Skin epidermis (tissue), 12 donors: Measurements from ENCODE around the gene ADAM8.
"Not testable (repeated sequence)": the region's sequence is repeated elsewhere in the genome, so short reads cannot be mapped to it uniquely, and the experiment has no call there.

Experiments
- H3K27ac ChIP-seq, 21 experiments: fragments of 200-600 bp; sonication (generic) in 11 of 21; one replicate each; pipeline ENCODE4 v1.5.0; 2020; ENCODE audit warnings: mild to moderate bottlenecking in 3 of 21, inconsistent platforms in 2 of 21, moderate library complexity in 2 of 21
- H3K4me3 ChIP-seq, 7 experiments: fragments of 200-600 bp; sonication (generic) in 2 of 7; one replicate each; pipeline ENCODE4 v1.5.0; 2020; ENCODE audit warnings: inconsistent platforms in 2 of 7, mild to moderate bottlenecking in 2 of 7, moderate library complexity in 1 of 7

The ADAM8 gene

DNA sequence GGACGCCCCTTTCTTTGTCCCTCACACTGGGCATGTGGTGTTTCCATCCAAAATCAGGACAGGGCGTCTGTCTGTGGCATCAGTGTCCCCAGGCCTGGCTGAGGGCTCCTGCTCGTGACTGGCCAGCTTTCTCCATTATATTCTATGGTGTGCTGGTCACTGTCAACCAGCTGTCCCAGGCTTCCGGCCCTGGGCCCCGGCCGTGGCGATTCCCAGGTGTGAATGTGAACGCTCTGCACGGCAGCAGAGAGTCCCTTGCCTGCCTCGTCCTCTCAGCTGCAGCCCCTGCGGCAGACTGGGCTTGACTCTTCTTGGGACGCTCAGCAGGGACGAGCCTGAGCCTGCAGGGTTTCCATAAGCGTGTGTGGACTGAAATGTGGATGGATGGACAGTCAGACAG is 52.6 kb downstream of the ADAM8 start:
- Histone ChIP-seq H3K4me3 (no peak overlapping the region), H3K27ac (no peak overlapping the region)

DNA sequence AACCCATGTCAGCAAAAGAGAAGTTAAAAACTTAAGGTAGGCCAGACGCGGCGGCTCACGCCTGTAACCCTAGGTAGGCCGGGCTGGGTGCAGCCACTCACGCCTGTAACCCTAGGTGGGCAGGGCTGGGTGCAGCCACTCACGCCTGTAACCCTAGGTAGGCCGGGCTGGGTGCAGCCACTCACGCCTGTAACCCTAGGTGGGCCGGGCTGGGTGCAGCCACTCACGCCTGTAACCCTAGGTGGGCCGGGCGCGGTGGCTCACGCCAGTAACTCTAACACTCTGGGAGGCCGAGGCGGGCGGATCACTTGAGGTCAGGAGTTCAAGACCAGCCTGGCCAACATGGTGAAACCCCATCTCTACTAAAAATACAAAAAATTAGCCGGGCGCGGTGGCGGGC is 54.9 kb downstream of the ADAM8 start:
- H3K27ac ChIP-seq, H3K4me3 ChIP-seq: not testable (repeated sequence)

- no peak overlapping the region for H3K27ac ChIP-seq
- H3K4me3 ChIP-seq, result no peak overlapping the region
These were observed 55.3 kb downstream of the ADAM8 start for GRCh38 chr10:133221331-133221730.

GRCh38 chr10:133219782-133220181 is 56.9 kb downstream of the ADAM8 start:
- H3K27ac ChIP-seq, result no peak overlapping the region

DNA sequence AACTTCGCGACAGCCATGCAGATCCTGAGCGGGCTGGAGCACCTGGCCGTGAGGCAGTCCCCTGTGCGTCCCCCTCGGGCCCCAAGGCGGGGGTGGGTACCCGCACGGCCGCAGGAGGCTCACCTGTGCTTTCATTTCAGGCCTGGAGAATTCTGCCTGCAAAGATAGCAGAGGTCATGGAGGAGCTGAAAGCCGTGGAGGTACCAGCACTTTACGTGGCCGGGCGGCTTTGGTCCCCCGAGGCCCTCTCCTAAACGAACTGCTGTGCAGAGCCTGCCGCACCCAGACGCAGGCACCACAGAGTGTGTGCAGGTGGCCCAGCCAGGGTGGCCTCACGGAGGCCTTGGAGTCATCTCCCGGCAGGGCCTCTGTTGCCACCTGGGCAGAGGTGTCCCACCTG is 57.8 kb downstream of the ADAM8 start:
- no peak overlapping the region for H3K4me3 ChIP-seq
- H3K27ac ChIP-seq, result no peak overlapping the region

More at GRCh38 chr10:133219782-133220181, 56.9 kb downstream of the ADAM8 start:
- no peak overlapping the region for H3K4me3 ChIP-seq

DNA sequence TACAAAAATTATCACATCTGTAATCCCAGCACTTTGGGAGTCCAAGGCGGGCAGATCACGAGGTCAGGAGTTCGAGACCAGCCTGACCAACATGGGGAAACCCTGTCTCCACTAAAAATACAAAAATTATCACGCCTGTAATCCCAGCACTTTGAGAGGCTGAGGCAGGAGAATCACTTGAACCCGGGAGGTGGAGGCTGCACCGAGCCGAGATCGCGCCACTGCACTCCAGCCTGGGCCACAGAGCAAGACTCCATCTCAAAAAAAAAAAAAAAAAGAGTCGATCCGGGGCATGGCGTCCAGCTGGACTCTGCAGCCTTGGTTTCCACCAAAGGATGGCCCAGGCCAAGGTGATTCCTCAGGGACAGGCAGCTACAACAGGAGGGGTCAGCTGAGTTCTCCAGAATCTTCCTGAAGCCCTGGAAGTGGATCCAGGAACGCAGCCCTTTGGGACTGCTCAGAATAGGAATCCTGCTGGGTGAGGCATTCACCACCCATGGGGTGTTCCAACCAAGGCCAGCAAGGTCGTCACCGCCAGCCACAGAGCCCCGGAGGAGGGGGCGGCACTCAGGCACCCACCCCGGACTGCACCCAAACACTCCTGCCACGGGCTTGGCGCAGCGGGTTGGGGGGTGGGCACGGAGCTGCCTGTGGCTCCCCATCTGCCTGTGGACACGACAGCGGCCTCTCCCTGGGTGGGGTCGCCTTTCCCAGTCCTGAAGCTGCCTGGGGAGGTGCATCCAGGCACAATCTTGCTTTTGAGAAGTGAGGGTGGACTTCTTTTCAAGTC is 58.7 kb downstream of the ADAM8 start:
- no peak overlapping the region for H3K27ac ChIP-seq
- no peak overlapping the region for H3K4me3 ChIP-seq

GRCh38 chr10:133216776-133217175 is 59.9 kb downstream of the ADAM8 start:
- H3K4me3 ChIP-seq, result no peak overlapping the region
- H3K27ac ChIP-seq, result no peak overlapping the region

DNA sequence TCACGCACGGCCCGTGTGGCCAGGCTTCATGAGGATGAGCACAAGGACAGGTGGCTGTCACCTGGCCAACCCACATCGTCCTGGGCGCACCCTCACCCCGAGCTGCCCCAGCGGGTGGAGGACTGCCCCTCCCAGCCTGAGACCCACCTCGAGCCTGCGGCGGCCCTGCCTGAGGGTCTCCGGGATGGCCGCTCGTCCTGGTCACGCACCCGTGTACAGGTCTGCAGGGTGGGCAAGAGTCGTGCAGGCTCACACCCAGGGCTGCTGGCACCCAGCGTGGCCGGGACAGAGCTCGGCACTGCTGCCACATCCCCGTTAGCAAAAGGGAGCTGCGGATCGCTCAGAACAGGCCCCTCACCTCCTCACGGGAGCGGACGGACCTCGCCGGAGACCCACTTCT is 61.1 kb downstream of the ADAM8 start:
- Histone ChIP-seq H3K4me3 (no peak overlapping the region), H3K27ac (no peak overlapping the region)

DNA sequence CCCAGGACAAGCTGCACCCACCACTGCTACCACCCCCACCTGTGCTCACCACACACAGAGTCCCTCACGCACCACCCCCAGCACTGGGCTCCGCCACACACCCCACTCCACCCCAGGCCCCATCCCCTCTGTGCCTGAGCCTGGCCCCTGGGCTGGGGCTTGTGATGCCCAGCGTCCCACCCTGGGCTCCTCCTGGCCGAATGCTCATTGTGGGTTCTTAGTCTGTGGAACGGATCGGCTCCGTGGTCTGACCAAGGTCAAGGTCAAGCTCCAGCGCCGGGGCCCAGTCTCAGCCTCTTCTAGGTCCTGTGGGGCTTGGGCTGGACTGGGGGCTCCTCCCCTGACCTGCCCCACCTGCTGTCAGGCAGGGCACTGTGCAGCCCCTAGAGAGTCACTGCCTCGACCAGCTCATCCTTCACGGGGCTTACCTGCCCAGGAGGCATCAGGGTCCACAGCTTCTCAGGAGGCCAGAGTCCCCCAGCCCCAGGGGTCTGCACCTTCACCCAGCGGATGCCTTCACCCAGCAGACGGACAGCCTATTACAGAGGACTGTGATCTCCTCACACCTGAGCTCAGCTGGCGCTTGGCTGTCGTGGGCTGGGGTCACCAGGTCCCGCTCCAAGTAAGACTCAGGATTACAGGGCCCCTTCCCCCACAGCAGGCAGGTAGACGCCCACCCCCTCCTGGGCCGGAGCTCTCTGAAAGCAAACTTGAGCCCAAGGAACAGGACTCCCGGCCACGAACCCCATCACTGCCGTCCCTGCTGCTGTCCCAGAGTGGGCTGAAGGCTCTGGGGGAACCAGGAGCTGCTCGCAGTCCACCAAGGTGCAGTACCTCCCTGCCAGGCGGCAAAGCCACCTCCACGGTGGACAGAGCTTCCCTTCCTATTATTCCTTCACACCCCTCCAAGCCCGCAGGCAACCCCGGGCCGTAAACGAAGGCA is 61.9 kb downstream of the ADAM8 start:
- H3K4me3 ChIP-seq, result no peak overlapping the region
- H3K27ac ChIP-seq, result no peak overlapping the region

DNA sequence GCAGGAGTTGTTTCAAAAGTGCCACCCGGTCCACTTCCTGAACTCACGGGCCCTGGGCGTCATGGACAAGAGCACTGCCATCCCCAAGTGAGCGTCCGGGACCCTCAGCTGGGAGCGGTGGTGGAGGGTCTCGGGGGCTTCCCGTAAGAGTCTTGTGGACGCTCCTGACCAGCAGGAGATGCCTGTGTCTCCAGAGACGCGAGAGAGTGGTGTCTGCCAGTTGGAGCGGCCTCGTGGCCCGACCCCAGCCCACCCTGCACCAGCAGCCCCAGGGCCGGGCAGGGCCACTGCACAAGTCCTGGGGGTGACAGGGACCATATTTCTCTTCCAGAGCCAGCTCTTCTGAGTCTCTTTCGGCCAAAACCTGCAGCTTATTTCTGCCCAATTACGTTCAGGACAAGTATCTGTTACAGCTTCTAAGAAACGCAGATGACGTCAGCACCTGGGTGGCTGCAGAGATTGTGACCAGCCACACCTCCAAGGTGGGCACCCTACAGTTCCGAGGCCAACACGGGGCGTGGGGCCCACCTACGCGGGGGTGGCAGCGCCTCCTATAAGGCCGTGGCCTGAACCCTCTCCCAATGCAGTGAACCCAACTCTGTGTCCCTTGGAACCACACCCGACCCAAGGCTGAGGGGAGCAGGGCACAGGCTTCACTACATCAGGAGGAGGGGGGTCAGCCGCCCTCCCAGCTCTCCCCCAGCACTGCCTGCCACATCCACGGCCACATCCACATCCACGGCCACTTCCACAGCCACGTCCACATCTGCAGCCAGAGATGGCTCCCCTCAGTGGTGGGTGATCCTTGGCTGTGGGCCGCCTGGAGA is 62.8 kb downstream of the ADAM8 start:
- no peak overlapping the region for H3K27ac ChIP-seq

DNA sequence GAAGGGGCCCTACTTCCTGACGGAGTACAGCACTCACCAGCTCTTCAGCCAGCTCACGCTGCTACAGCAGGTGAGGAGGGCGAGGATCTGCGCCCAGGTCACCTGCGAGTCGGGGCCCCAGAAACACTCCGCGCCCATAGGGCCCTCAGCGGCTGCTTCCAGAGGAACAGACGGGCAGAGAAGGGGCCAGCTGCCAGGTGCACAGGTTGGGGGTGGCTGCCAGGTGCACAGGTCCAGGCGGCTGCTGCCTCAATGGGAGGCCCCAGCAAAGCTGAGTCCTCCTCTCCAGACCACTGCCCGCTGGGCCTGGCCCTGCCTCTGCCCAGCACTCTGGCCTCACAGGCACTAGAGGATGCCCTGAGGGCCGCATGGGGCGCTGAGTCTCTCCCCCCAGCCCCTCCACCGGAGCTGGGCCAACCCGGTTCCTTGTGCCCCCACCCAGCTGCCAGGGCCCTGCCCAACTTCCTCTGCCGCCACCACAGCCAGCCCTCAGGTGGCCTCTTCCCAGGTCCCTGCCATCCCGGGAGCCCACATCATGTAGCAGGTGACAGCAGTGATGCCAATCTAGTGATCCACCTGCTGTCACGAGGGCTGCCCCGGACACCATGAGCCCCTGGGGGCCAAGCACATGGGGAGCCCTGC is 63.7 kb downstream of the ADAM8 start:
- H3K4me3 ChIP-seq, result no peak overlapping the region
- H3K27ac ChIP-seq, result no peak overlapping the region

More for the DNA sequence above, 62.8 kb downstream of the ADAM8 start:
- H3K4me3 ChIP-seq, result no peak overlapping the region
